GM21381 (cell line): ENCODE results near the gene SEL1L3.

ENCODE experiments used
- ATAC-seq: cut with Tn5 transposase; IDR thresholded peaks from one replicate; pipeline ENCODE4 v1.9.1; 2021; ENCODE audit warnings: mild to moderate bottlenecking, moderate library complexity; ENCODE audit not compliant: unreplicated experiment

Gene SEL1L3

DNA sequence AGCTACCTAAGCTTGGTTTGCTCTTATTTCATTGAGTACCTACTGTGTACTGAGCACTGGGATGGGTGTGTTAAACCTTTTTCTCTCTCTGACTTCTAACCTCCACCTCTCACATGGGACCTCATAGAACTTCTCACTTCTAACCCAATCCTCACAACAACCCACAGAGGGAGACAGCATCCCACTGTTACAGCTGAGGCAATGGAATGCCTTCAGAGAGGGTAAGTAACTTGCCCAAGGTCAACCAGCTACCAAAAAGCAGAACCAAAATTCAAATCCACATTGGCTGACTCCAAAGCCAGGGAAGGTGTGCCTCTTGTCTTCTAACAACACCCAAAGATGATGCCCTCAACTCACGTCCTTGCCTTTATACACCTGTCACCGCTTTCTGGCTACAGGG is 5.4 kb downstream of the SEL1L3 start:
- ATAC-seq, result no peak

DNA sequence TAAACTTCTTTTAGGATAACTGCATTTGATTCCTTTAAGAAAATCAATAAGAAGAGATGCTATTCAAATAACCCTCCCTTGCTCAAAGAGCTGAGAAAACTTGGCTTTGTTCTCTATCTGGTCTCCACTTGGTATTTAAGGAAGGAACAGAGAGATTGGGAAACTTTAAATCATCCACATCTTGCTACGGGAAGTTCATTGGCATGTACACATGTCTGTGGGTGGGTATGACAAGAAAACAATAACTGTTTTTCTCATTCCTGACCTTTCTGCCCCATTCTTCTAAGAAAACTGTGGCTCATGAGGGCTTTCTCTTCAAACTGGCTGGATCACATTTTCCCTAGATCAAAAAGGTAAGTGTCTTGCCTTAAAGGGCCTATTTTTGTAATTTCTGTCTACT is 6.0 kb downstream of the SEL1L3 start:
- no peak for ATAC-seq

DNA sequence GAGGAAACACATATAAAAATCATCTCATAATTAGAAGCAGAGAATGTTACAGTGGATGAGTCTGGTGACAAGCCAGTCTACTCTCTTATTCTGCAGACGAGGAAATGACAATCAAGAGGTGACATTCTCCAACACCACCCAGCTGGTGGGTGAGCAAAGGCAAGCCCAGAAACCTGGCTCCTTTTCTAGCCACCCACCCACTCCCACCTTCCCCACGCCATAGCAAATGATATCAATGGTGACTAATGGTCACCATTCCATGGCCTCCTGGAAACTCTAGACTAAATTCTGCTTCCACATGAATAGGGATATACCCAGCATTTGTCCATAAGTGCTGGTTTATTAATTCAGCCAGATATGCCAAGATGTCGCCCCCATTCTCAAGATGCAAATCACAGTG is 10.7 kb downstream of the SEL1L3 start:
- ATAC-seq, result no peak

DNA sequence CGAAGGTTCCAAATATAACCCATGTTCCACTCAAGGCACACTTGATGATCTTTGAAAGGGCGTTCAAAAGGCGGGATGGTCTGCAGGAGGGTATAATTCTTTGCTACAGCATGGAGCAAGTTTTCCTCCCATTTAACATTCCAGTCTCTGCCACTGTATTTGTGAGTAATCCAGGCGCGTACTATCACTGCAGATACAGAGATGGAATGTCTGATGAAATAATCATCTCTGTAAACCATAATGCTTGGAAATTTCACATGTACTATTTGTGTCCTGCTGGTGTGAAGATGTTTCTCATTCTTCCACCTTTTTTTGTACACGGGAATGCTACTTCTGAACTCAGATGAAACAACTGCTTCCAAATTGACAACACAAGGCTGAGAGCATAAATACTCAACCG is 15.5 kb downstream of the SEL1L3 start:
- no peak for ATAC-seq

DNA sequence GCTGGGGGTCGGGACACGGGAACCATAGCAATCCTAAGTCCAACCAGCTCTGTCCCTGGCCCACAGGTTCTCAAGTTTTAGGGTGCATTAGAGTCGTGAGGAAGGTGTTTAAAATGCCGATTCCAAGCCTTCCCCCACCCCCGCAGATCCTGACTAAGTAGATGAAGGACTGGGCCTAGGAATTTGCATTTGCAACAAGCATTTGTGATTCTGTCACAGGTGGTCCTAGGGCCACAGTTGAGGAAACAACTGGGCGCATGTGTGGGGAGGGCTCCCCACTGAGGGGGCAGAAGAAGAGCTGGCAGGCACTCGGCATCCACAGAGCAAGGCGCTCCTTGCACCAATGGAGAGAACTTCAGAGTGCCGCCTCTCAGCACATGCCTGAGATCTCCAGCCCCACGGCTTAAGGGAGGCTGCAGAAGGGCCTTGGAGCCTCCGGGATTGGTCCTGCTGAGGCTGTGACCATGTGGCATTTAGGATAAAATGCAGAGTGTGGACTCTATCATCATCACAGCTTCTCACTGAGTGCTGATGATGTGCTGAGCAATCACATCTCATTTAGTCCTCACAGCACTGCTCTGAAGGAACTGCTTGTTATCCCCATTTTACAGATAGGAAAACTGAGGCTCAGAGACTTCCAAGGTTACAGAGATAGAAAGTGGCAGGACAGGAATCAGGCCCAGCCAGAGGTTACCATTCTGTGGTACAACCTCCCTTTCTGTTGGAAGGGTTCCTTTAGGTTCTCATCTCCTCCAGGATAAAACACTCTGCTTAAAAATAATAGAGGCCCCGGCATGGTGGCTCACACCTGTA is 16.7 kb downstream of the SEL1L3 start:
- no peak for ATAC-seq

DNA sequence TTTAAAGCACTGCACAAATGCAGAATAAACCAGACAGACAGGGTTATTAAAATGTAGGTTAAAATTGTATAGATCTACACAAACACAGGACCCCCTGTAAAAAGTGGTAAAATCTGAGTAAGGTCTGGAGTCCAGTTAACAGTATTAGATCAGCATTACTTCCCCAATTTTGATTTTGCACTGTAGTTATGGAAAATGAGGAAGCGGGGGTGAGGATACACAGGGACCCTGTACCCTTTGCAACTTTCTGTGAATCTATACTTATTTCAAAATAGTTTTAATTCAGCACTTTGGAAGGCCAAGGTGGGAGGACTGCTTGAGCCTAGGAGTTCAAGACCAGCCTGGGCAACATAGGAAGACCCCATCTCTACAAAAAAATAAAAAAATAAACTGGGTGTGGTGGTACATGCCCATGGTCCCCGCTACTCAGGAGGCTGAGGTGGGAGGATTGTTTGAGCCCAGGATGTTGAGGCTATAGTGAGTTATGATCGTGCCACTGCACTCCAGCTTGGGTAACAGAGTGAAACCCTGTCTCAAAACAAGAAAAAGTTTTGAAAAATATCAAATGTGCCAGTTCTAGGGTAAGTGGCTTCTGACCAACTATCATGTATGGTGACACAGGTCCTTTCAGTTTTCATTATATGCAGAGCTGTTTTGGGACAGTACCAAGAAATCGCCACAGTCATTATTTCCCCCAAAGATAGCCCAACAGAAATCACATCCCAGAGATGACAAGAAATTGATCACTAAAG is 17.7 kb downstream of the SEL1L3 start:
- ATAC-seq, result no peak

DNA sequence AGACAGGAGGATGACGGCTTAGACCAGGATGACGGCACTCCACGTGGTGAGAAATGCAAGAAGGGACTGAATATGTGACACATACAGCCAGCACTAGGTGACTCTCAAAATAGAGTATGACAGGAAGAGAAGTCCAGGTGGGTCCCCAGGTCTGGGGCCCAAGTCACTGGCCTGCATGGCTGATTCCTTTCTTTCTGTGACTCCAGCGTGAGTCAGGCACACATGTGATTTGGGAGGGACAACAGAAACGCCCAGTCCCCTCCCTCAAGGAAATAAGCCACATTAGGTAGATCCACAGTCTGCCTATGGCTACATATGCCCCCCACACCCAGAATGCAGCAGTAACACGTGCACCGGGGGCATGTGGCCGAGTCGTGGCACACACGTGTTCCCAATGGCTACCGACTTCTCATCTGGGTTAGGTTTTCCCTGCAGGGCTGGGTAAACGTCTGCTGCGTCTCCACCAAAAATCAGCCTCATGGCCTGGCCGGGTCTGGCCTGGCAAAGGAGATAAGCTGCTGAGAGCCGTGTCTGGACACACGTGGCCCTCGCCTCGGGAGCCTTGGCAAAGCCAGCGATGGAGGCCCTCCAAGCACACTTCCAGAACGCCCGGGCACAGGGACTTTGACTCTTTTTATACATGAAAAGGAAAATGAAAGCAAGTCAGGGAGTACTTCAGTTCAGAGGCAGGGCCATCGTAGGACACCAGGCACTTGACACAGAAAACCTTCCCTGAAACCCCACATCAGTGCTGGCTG is 19.3 kb downstream of the SEL1L3 start:
- ATAC-seq, result no peak

DNA sequence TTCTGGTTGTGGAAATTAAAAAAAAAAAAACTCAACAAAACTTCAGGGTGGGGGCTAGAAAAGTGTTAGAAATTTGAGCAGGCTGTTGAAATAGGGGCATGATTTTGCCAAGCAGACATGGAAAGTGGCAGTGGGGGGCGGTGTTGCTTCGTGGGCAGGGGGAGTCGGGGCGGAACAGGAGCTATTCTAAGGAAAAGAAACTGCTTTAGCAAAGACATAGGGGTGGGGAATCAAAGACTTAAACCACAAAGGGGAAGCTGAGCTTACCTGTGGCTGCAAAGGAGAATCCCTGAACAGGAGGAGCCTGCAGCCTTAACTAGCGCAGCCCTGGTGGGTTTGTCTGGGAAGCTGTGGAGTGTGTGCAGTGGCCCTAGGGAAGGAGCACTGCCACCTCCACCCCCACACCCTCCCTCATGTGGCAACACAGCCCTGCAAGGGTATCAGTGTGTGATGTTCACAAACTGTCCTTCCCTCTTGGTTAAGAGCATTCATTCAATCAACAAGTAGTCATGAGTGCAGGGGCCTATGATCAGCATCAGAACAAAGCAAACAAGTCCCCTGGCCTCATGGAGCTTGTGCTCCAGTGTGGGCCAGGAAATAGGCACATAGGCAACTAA is 20.5 kb downstream of the SEL1L3 start:
- peak; percentile 75 for ATAC-seq

DNA sequence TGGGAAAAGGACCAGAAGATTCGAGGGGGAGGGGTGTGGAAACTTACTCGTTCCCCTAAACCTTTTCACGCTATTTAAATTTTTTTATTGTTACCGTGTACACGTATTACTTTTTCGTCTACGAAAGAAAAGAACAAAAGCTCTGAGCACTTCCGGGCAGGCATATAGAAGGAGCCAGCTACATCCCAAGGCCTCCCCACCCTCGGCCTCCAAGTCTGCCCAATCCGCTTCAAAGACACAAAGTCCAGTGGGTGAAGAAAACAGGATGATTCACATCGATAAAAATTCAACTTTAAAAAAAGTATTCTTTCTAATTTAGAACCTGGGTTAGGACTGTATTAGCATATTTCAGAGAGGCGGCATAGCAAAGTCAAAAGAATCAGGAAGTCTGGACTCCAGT is 23.1 kb downstream of the SEL1L3 start:
- ATAC-seq, result no peak

DNA sequence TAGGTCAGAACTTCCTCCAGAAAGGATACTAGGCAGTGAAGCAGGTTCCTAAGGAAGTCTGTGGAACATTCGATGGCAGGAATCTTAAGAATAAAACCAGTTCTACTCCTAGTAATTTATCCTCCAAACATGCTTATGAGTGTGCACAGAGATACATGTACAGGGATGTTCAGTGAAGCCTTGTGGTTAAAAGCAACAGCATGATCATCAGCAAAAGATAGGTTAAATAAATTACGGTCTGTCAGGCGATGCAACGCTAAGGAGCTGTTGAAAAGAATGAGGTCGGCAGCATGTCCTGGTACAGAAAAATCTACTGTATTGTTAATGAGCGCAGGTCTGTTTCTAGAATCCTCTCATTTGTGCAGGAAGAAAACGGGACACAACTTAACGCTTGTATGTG is 23.6 kb downstream of the SEL1L3 start:
- ATAC-seq, result no peak

DNA sequence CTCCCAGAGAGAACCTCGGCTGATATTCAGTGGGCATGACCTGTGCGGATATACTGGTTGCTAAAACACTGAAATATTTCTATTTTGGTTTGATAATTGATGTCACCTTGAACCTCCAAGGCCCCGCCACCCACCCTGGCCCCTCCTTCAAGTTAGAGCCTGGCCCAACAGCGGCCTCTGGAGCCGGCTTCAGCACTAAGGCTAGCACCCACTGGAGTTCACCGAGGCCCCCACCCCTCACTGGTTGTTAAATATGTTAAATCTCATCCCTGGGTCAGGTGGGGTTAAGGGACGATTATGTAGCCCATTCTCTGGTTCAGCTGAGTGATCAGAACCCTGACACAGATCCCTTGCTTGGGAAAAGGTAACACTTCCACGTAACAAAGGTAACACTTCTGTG is 24.3 kb downstream of the SEL1L3 start:
- no peak for ATAC-seq

DNA sequence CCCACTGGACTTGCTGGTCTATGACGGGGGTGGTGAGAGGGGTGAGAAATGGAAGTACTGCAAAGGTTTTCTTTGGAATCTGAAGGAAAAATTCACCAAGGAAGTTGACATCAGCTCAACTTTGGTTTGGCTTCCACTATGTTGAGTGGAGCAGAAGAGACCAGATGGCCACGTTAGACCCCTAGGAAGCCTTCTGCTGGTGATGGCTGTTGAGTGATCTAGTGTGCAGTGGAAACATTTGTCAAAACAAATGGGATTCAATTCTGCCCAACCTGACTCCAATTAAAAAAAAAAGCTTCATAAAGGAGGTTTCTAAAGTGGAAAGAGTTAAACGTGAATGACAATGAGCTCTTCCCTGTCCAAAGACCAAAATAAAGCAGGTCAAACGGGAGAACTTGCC is 25.7 kb downstream of the SEL1L3 start:
- no peak for ATAC-seq

DNA sequence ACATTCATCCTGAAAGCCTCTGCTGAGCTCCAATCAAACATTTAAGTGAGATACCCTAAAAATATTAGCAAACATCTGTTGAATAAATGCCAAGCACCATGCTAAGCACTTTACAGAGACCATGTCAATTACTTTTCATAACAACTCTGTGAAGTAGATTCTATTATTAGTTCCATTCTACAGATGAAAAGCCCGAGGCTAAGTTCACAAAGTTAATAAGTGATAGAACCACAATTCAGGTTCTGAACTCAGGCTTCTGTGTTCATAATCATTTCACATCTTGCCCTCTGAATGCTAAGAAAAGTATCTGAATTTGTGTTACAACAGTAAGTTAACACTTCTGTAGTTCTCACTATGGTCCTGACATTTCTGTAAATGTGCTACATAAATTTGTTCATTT is 27.4 kb downstream of the SEL1L3 start:
- peak; percentile 71 for ATAC-seq

DNA sequence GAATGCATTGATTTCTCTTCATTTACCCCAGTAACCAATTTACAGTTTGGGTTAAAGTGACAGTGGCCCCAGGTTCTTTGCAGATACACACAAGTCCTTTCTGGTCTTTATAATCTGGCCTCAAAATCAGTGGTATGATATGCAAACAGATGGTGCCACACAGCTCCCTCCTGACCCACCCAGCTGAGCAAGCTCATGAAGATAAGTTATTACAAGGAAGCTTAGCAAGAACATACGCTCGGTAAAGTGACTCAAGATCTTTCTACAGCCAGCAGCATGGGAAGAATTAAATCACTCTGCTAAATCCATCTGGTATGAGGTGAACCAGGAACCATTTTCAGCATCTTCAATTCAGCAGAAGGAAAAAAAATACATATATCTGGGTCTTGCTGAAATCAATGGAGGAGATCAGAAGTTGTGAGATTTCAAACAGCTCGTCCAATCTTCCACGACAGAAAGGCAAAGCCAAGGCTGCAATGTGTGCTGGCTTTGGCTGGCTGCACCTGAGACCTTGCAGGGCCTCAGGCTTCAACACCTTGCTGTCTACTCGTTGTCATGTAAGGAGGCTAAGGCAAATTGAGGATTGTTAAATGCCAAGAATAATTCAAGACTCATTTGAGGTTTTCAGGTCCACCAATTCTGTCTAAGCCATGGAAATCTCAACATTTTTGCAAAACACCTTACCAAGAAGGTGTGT is 28.2 kb downstream of the SEL1L3 start:
- no peak for ATAC-seq

DNA sequence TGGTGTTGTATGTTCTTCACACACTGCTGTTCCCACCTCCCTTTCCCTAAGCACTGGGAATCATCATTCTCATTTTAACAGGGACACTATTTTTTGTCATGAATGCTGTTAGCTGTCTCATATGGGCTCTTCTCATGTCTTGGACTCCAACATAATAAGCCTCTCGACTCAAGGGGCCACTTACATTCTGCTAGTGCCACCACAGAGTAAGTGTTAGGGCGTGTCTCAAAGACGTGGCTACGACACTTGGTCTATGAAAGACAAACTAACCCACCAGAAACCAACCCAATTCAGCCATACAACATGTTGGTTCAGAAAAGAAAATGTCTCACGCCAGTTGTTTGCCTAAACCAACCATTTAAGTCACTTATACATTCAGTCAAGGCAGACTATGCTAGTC is 32.2 kb downstream of the SEL1L3 start:
- ATAC-seq, result no peak

DNA sequence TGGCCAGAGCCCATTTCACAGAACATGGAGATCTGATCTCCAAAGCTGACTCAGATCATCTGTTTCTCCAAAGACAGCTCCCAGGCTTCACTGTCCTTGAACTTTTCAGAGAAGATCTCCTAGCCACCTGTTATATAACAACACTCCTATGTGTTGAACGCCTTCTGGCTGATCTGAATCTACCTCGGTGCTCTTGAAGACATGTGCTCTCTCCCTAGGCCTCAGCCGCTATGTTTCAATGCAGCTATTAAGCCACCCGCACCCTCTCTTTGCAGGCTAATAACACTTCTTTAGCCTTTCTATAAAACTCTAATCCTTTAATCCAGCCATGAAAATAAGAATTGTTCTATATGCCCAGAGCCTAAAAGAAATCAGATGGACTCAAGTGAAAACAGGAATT is 34.9 kb downstream of the SEL1L3 start:
- no peak for ATAC-seq

DNA sequence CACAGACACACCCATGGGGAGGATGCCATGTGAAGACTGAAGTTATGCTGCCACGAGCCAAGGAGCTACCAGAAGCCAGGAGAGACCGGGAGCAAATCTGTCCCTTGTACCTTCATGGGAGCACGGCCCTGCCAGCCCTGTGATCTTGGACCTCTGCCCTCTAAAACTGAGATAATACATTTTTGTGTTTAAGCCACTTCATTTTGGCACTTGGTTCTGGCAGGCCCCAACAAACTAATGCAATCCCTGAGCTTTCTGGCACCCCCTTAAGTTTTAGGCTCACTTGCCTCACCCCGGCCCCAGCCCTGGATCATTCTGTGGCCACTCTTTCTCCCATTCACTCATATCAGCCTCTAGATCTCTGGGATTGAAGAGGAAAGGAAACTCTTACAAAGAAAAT is 35.4 kb downstream of the SEL1L3 start:
- ATAC-seq, result no peak

DNA sequence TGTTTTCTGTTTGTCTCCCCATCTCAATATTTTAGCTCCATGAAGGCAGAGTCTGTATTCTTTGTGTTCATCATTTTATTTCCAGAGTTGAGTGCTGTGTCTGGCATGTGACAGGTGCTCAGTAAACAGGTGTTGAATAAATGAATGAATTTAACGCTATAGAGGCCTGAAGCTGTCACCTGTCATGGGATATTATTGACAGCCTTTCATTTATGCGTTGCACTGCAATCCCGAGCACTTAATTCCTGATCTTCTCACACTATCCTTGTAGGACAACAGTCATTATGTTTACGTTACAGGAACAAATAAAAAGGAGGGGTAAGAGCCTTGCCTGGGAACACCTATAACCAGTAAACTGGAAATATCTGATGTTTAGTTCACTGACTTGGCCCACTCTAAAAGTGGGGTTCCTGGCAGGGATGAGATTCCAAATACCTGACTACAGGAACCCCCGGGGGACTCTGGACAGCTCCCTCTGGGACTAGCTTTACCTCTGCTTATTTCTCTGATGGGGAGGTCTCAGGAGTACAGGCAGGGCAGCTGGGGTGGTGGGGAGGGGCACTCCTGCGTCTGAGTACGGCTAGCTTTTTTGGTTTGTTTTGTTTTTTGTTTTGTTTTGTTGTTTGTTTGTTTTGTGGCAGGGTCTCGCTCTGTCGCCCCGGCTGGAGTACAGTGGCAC is 36.6 kb downstream of the SEL1L3 start:
- ATAC-seq, result no peak

DNA sequence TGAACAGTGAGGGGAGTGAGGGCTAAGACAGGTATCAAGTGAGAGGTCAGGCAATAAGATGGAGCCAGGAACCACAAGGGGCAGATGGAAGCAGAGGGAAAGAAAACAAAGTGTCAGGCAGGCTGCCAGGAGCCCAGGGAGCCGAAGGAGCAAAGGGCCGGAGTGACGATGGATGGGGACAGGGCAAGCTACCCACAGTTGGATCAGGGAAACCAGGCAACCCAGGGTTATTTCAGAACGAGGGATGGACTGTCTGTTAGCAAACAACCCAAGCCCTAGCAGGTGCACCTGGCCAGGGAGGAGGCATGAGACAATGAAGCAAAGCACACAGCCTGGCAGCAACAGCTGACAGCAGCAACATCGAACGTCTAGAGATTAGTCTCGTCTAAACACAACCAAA is 39.2 kb downstream of the SEL1L3 start:
- ATAC-seq, result no peak

DNA sequence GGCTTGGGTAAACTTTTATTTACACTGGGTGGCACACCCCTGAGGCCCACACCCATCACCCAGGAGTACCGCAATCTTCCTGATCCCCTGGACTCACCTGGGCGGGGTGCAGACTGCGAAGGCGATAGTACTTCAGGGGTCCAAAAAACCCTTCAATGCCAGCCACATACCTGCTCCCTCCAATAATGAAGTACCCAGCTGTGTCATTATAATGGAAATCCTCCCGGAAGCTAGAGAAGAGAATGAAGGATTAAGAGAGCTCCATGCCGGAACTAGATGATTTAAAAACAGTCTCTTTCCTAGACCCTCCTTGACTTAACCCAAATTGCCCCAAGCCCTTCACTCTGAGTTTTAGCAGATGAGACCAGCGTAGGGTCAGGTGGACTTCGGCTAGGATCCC is 40.9 kb downstream of the SEL1L3 start:
- ATAC-seq, result no peak
